HG02943 (cell line): ENCODE results near the gene EIPR1.
A peak's percentile ranks its signal among the peaks of the same experiment; 100 is the strongest.

ENCODE experiments used
- ATAC-seq: cut with Tn5 transposase; IDR thresholded peaks from one replicate; pipeline ENCODE4 v1.9.1; 2021; ENCODE audit warnings: mild to moderate bottlenecking, low read depth, moderate library complexity; ENCODE audit not compliant: unreplicated experiment

EIPR1 gene

DNA sequence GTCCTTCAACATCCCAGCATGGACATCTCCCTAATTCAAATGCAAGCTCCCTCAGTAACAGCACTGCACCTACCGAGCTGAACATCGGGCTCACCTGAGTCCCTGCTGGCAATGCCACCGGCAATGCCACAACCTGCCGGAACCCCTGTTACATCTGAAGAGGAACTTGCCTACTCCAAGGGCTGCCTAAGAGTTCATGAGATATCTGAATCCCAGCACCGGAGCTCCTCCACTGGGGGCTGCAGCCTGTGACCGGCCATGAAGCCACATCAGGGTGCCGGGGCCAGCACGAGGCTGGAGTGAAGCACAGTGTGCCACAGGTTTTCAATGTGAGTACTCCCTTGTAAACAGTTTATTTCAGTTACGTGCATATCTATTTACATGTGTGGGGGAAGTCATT is 152.9 kb downstream of the EIPR1 start:
- no peak for ATAC-seq

DNA sequence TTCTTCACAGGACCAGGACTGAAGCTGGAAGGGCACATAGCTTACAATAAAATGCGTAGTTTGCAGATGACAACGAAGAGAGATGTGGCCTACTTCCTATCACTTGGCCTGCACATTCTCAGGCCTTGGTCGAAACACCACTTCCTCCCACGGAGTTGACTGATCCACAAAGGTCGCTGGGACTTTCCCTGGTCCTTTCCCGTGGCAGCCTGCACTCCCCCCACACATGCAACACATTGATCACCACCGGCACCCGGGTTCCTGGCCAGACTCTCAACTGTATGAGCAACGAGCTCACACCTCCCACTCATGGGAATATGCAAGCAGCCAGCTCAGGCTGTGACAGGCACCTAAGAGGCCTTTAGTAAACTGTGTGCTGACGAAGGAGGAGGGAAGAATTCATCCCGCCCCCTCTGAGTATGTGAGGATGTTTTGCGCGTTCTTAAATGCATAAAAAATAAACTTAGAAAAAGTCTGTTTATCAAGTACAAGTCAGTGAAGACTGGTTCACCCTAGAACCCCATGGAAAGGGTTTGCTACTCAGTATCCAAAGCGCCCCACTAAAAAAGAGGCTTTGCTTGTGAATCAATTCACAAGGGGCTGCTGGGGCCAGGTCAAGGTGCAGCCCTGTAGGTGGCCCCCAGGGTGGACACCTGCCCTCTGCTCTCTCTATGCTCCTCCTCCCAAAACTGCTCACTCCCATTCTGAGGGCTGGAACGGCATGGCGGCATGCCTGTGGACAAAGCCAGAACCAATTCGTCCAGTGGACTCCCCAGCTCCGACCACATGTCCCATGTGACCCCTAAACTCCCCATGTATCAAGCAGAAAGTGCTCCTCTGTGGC is 154.3 kb downstream of the EIPR1 start:
- peak; percentile 93 for ATAC-seq

DNA sequence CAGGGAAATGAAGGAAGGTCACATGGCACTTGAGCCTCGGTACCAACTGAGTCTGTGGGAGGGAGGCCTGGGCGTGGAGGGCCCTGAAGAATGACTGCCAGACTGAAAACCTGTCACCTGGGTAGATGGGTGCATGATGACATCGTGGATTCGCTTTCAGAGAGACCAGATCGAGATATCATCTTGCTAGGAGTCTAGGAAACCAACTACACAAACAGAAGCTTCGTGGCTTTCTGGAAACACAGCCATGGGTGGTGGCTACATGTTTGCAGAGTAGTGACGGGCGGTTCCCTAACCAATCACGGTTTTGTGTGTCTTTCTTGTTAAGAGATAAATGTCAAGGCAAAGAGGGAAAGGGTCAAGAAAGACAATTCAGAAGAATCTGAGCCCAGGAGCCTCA is 155.0 kb downstream of the EIPR1 start:
- peak; percentile 53 for ATAC-seq

DNA sequence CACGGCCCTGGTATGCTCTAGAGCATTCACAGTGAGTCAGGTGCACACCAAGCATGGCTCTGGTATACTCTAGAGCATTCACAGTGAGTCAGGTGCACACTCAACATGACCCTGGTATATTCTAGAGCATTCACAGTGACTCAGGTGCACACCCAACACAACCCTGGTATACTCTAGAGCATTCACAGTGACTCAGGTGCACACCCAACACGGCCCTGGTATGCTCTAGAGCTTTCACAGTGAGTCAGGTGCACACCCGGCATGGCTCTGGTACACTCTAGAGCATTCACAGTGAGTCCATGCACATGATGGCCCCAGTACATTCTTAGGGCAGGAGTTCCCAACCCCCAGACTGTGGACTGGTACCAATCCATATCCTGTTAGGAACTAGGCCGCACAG is 158.1 kb downstream of the EIPR1 start:
- no peak for ATAC-seq

DNA sequence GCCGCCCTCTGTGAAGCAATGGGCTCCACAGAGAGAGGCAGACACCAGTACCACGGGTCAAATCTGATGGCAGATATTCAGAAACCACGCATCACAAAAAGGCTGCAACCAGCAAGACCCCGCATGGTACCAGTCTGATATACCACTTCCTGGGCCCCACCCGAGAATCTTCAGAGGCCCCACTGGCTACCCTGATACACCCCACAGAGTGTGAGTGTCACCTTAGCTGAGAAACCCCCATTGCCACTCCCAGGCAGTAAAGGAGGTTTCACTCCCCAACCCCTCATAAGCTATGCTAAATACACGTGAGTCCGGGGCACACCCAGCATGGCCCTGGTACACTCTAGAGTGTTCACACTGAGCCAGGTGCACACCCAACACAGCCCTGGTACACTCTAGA is 160.0 kb downstream of the EIPR1 start:
- ATAC-seq, result no peak

DNA sequence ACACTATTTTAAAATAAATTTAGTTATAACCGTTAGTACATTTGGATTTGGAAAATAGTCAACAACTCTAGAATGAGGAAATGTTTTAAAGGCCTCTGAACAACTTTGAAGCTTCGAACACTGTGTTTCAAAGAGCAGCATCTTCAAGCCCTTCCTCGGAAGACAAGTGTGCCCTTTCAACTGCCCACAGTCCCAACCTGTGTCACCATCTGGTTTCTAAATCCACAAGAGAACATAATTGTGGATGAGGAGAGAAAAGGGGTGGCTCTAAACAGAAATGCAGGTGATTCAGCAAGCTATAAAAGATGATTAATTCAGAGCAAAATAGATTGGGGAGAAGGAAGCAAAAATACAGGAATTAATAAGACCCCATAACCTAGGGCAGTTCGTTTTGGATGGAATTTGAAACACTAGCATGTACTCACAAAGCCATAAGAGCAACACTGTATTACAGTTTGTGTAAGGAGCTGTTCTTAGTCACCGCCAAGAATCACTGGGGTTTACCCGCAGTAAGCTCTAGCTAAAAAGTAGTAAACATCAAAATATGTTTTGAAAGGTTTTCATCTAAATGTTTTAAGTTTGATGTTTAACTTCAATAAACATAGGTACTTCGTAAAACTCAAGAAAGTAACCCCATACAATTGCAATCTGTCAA is 160.7 kb downstream of the EIPR1 start:
- no peak for ATAC-seq

DNA sequence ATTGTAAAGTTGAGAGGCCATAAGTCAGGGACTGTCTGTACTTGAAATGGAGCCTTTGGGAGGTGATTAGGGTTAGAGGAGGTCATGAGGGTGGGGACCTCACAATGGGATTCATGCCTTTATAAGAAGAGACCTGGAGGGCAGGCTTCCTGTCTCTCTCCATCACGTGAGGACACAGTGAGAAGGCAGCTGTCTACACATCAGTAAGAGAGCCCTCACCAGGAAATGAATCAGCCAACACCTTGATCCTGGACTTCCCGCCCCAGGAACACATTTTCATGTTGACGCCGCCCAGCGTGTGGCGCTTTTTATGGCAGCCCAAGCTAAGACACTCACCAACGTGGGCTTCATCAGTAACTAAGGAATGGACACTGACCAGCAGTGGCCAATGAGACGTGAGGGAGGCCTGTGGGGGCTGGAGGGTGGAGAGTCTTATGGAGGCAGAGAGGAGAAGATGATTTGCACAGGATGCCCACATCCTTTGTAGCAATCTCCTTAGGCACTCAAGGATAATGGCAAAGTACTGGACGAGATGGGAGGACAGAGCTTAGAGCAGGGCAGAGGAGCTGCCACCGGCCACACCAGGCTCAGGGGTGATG is 162.7 kb downstream of the EIPR1 start:
- no peak for ATAC-seq

DNA sequence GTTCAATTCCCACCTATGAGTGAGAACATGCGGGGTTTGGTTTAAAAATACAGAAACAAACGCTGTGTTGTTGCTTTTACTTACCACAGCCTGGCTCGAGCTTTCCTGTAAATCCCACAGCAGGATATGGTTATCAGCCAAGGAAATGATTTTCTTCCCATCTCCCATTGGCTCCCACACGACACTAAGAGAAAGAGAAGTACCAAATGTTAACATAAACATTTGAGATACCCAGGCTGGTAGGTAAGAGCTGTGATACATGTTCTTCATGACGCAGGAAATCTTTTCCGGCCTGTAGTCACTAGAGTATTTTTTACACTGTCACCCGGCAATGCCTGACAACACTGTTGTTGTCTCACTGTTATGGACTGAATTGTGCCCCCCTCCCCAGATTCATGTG is 163.6 kb downstream of the EIPR1 start:
- ATAC-seq, result no peak

DNA sequence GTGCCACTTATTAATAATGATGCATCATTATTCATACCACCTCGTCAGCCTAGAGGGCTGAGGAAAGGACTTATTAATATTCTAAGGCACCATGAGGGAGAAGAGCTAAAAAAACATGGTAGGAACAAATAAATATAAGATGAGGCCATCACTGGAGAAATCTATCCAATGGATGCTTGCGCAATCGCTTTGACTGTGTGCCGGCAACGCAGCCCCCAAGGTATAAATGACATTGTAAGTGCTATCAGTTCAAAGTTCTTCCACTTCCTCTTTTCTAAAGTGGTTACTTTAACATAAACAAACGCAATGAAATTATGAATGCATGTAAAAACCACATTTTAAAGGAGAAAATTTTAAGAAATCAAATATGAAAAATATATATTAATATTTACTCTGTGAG is 164.6 kb downstream of the EIPR1 start:
- ATAC-seq, result no peak

DNA sequence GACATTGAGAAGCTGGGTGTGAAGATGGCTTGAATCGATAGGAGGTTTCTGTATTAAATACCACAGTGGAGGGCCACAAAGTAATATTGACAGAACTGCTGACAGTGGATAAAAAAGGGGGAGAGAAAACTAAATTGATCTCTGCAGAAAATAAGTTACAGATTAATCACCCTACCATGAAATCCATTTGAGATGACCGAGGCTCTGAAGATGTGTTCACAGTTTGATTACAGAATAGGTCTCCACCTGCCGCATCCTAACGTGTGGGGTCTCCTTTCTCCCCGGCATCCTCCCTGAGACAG is 165.6 kb downstream of the EIPR1 start:
- no peak for ATAC-seq

DNA sequence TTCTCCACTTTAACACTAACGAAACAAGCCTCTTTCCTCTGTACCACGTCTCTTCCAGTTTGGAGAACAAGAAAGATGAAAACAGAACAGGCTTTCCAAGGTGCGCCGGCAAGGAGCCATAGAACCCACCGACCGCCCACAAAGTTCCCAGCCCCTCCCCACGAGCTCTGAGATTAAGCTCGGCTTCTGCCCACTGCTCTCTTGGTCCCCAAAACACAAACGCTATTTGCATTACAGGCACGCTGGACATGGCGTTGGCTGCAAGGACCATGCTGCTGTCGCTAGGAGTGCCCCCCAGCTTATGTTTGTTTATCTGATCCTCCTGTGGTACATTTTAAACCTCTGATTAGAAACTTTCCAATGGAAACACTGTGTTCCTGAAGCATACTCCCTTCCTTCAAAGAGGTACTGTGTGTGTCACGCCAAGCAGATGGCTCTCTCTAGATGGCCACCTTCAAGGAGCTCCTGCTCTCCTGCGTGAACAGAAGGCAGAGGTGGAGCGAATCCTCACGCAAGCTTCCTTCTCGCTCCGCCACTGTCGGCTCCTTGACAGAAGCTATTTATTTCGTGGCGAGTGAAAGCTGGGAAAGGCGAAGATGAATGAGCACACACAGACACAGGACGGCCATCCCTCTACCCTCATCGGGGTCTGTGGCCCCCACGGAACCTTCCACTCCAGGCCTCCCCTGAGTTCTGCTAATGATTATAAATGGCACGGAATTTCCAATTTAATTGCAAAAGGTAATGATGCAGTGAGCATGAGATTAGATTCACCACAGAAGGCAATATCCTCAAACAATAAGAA is 166.2 kb downstream of the EIPR1 start:
- ATAC-seq, result no peak

DNA sequence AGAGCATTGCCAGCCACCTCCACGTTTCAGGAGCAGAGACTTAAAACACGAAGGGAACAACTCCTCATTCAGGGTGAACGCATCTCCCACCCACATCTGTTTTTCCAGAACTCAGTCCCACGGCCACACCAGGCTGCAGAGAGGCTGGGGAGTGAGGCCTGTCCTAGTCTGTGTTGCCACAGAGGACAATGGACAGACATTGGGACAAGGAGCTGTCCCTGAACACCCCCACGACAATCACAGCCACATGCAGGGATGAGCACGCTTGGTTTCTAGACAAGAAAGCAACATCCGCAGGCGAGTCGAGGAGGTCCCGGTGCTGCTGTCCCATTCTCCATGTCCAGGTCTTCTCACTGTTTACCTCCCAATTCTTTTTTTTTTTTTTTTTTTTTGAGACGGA is 167.4 kb downstream of the EIPR1 start:
- no peak for ATAC-seq

DNA sequence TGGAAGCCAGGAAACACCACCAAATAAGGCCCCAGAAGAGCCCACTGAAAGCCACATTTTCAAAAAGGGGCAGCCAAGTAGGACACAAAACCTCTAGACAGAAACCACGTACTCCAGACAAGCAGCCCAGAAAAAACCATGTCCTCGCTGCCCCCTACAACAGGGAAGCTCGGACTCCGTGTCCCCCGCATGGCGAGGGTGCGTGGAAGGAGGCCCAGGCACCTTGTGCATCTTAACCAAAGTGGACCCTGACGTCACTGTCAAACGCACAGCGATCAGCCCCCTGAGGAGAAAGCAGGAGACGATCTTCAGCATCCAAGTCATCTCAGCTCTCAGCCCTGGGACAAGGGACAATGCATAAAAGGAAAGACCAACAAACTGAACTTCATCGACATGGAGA is 168.4 kb downstream of the EIPR1 start:
- ATAC-seq, result no peak

DNA sequence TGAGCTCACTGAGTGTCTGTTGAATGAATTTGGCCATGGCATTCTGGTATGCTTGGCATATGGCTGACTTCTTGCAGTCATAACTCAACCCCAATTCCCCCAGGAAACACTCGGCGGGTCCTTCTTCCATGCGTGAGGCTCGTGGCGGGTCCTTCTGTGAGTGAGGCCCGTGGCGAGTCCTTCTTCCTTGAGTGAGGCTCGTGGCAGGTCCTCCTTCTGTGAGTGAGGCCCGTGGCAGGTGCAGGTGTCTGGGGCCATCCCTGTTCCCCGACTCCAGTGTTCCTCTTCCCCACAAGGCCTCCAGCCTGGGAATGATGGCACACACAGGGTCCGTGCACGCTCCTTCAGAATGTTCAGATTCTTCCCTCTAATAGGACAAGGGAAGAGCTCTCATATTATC is 169.0 kb downstream of the EIPR1 start:
- ATAC-seq, result no peak

DNA sequence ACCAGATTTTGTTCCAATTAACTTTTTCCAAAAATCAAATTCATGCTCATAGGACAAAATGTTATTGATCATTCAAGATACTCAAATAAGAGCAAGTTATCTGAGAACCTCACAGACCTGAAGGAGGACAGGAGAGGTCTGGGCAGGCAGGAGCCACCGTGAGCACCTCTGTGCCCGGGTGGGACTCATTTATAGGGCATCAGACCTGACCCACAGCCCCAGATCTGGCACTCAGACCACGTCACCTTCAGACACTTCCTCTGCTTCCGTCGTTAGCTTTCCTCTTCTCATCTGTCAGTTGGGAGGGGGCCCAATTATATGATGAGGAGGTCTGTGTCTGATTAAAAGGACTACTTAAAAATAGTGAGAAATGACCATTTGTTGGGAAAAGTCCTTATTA is 169.4 kb downstream of the EIPR1 start:
- ATAC-seq, result no peak

DNA sequence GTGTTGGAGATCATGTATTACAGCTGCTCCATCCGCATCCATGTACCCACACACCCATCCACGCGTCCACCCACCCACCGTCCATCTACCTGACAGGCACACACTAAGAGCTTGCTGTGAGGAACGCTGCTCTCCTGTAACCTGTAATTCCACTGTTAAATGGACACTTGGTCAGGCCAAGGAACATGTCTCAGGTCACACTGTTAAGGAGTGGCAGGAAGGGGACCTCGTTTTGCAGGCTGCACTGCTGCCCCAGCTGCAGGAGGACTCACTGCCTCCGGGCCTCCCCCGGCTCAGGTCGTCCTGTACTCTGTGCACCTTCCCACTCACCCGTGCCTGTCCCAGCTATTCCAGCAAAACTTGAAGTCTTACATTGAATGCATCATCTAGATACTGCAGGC is 170.5 kb downstream of the EIPR1 start:
- no peak for ATAC-seq

DNA sequence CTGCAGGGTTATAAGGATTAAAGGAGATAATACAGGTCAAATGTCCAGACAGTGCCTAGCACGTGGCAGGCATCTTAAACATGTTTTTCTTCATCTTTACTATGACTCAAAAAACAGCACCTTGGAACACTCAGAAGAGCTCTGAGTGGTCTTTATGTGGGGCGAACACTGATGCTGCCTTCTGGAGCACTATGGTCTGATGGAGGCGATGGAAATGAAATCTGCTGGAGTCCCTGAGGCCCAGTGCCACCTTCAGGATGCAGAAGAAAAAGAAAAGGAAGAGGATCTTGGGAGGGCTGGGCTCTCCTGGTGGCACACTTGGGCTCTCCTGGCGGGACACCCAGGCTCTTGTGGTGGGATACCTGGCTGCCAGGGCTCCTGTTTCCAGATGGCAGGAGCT is 171.8 kb downstream of the EIPR1 start:
- ATAC-seq, result no peak

DNA sequence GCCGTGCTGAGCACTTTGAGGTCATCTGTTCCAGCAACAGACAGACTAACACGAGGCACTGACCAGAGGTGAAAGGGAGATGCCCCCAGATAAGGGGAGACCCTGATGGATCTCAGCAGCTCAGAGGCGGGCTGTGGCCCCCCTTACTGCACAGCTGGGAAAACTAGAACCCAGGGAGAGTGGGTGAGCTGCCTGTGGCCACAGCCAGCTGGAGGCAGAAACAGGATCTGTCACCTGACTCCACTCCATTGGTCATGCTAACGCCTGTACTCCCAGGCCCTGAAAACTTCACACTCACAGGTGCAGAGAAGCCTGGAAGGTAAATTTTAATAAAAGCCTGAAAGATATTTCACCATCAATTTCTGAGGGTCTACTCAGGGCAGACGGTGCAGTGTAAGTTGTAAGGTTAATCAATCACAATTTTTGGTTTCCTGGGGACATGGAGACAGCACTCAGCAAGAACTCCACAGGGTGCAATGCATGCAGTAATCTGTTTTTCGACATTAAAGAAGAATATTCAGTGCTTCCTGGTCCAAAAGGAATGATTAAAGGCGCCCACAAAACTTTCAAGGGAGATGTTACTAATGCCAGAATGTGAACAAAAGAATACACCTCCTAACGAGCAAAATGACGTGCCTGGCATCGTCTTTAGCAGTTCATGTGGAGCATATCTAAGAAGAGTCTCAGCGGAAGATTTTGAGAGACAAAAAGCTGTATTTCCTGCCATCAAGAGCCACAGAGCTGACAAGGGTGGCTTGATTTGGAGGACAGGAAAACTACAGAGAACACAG is 173.4 kb downstream of the EIPR1 start:
- ATAC-seq, result no peak

DNA sequence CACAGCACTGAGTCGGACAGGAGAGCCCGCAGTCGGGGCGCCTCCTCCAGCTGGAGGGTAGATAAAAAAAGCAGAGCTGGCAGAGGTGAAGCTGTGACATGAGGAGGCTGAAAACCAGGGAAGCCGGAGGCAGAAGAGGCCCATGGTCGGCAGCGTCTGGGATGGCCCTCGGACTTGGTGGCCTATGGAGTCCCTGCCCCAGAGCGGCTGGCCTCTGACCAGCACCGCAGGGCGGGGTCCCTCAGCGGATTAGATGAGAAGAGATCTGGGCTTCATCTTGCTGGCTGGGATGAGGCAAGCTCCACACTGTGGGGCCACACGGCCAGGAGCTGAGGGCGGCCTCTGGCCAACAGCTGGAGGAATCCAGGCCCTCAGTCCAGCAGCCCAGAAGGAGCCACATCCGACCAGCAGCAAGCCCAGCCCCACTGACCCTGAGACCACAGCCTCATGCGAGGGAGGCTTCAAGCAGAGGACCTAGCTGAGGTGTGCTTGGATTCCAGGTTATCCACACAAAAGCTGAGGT is 174.1 kb downstream of the EIPR1 start:
- no peak for ATAC-seq

DNA sequence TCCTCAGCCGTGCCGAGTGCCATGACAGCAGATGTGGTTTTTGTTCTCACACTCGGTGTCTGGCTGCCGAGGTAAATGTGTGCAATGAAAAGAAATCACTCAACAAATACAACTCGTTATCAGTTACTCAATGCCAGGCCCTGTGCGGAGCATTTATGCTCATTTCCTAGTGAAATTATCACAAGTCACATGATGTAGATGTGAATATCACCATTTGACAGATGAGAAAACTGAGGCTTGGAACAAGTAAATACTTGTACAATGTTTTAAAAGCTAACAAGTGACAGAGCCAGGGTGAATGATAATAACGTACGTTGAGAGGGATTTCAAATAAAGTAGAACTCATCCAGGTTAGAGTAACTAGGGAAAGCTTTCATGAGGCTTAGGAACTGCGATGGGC is 174.7 kb downstream of the EIPR1 start:
- no peak for ATAC-seq
